Fibroblast of lung (primary cell): ENCODE data around the gene RUNX2.

ENCODE experiments used
- EZH2 ChIP-seq: IDR thresholded peaks from 2 replicates; pipeline ENCODE4 v1.5.1; 2012; ENCODE audit warnings: low read length, control low read depth, mild to moderate bottlenecking; ENCODE audit errors: missing control alignments
- TF ChIP-seq, protein P1 (sequence below), 2 donors: IDR thresholded peaks in 1 of 2; conservative IDR thresholded peaks in 1 of 2; 1 replicate in 1 of 2; 2 replicates in 1 of 2; pipeline ENCODE4 v1.5.1; 2011 to 2012; ENCODE audit warnings: low read length in 2 of 2, control low read depth in 1 of 2, inconsistent platforms in 1 of 2, low read depth in 1 of 2, mild to moderate bottlenecking in 1 of 2

- TF ChIP-seq, protein P1, sequence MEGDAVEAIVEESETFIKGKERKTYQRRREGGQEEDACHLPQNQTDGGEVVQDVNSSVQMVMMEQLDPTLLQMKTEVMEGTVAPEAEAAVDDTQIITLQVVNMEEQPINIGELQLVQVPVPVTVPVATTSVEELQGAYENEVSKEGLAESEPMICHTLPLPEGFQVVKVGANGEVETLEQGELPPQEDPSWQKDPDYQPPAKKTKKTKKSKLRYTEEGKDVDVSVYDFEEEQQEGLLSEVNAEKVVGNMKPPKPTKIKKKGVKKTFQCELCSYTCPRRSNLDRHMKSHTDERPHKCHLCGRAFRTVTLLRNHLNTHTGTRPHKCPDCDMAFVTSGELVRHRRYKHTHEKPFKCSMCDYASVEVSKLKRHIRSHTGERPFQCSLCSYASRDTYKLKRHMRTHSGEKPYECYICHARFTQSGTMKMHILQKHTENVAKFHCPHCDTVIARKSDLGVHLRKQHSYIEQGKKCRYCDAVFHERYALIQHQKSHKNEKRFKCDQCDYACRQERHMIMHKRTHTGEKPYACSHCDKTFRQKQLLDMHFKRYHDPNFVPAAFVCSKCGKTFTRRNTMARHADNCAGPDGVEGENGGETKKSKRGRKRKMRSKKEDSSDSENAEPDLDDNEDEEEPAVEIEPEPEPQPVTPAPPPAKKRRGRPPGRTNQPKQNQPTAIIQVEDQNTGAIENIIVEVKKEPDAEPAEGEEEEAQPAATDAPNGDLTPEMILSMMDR (conservative IDR thresholded peaks at IDR 0.05 in 1 of 2, IDR thresholded peaks at IDR 0.05 in 1 of 2; ENCODE audit: low read depth in 1 of 2, low read length in 2 of 2) = no peak
- TF ChIP-seq EZH2 = no peak
Measured at GRCh38 chr6:45562171-45562570, 234.0 kb downstream of the RUNX2 start.
